ENCODE measurements around the gene ASIC5.

GRCh38 chr4:155904331-155904730 lies 38.3 kb upstream of the ASIC5 start:
- no peak for TF ChIP-seq YY1 (IDR thresholded peaks at IDR 0.05; ENCODE audit: insufficient read depth, insufficient read length)
- no peak for TF ChIP-seq ZNF274 (IDR thresholded peaks at IDR 0.05; ENCODE audit: low read depth, low read length)
